DMS53 treated with DMSO at 0.1 percent for 48 hours (cell line): Measurements from ENCODE around the gene DHRS4L2.
"Not testable (repeated sequence)": the region's sequence is repeated elsewhere in the genome, so short reads cannot be mapped to it uniquely, and the experiment has no call there.

Source experiments
- DNase-seq: peaks from one replicate; lab custom pipeline; 2025; ENCODE audit not compliant: unreplicated experiment; lab: John Stamatoyannopoulos, UW

Gene DHRS4L2

GRCh38 chr14:23988607-23989363 lies at the start of gene DHRS4L2:
Gene DHRS4L2 (plus strand): TSS chr14:23988929. CDS start chr14:23988948, 19 bp downstream.
- DNase-seq, result peak; percentile 46

GRCh38 chr14:23939607-23940326 lies 49.0 kb upstream of the DHRS4L2 start:
- no peak for DNase-seq

DNA sequence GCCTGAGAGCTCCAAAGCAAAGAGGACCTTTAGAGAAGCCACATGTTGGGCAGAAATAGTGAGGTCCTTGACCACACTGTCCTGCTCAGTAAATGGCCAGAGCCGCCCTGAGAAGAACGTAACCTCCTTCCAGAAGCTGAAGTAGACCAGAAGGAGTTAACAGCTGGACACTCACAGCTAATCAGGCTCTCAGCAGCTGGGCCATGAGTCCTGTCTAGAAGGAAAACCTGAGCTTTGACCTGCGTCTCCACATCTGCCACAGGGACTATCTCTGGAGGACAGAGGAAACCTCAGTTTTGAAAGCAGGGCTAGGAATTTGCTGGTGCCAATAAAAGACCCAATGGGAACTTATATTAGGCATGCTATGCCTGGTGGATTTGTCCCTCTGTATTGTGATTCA lies 47.5 kb upstream of the DHRS4L2 start:
- DNase-seq, result no peak

DNA sequence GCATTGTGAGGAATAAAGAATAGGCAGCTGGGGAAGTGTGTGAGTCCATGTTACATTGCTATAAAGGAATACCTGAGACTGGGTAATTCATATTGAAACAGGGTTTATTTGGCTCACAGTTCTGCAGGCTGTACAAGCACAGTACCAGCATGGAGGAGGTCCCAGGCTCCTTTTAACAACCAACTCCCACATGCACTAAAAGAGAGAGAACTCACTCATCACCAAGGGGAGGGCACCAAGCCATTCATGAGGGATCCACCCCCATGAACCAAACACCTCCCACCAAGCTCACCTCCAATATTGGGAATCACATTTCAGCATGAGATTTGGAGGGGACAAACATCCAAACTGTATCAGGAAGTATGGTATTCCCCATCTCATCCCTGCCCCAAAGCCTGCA lies 47.1 kb upstream of the DHRS4L2 start:
- DNase-seq, result no peak

DNA sequence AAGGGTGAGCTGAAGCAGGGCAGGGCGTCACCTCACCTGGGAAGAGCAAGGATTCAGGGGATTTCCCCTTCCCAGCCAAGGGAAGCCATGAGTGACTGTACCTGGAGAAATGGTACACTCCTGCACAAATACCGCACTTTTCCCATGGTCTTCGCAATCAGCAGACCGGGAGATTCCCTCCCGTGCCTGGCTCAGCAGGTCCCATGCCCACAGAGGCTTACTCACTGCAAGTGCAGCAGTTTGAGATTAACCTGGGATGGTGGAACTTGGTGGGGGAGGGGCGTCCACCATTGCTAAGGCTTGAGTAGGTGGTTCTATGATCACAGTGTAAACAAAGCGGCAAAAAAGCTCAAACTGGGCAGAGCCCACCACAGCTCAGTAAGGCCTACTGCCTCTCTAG lies 46.1 kb upstream of the DHRS4L2 start:
- no peak for DNase-seq

DNA sequence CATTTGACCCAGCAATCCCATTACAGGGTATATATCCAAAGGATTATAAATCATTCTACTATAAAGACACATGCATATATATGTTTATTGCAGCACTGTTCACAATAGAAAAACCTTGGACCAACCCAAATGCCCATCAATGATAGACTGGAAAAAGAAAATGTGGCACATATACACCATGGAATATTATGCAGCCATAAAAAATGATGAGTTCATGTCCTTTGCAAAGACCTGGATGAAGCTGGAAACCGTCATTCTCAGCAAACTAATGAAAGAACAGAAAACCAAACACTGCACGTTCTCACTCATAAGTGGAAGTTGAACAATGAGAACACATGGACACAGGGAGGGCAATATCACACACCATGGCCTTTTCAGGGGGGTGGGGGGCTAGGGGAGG lies 39.7 kb upstream of the DHRS4L2 start:
- DNase-seq, result not testable (repeated sequence)

DNA sequence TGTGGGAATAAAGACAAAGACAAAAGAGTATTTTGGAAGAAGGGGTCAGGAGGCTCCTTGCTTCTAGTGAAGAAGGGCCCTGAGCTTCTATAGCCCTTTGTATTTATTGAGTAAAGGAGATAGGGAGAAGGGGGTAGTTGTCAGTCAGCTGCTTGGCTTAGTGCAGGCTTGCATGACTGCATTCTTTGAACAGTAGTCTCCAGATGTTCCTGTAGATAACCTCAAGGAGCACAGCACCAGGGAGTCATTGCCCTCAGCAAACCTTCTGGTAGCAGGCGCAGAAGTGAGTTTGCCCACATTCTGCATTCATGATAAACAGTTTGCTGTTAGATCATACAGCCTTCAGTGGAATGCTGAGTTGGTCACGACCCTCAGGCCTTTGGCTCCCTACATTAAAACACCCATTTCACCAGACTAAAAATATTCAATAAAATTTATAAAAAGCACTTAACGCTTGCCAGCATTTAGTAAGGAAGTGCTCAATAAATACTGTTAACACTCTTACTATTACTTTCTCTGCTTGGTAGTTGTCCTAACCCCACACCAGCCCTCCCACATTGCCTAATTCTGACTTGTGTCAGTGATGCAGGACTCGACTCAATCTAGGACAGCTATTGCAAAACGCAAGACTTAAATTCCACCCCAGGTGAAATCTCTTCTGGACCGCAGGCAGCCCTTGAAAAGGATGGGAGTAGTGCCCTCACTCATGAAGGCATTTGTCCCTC lies 38.2 kb upstream of the DHRS4L2 start:
- no peak for DNase-seq

DNA sequence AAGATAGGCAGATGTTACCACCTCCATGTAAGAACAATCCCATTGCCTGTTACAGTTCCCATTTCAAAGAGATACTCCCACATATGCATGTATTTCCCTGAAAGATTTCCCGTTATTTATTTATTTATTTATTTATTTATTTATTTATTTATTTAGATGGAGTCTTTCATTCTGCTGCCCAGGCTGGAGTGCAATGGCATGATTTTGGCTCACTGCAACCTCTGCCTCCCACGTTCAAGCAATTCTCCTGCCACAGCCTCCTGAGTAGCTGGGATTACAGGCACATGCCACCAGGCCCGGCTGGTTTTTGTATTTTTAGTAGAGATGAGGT lies 37.6 kb upstream of the DHRS4L2 start:
- DNase-seq, result not testable (repeated sequence)

DNA sequence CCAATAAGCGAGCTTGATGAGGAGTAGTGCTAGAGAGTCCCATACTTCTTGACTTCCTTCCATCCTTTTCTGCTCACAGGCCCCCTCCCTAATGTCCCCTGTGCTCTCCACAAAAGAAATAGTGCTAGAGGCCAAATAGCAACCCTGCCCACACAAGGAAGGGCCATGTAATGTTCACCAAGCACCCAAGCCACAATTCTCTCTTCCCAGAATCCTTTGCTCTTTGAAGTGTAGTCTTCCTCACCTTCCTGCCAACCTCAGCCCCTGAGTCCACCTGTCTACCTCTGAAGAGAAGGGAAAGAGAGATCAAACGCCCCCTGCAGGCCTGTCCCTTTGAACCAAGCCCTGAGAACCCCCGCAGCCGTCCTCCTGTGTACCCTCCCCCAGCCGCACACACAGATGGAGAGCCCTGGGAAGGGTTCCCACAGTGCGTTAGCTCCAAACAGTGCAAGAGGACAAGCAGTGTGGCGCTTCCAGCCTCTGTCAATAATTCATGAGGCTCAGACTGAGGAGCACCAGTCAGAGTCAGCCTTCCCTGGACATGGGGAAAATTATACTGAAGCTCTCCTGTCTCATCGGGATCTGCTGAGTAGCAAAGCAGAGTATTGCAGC lies 37.0 kb upstream of the DHRS4L2 start:
- no peak for DNase-seq

GRCh38 chr14:23953116-23953463 lies 35.6 kb upstream of the DHRS4L2 start:
- not testable (repeated sequence) for DNase-seq

- DNase-seq, result peak; percentile 48
Observed at GRCh38 chr14:23953464-23954278, 35.1 kb upstream of the DHRS4L2 start, which contains the start of gene DHRS4. Gene DHRS4 (plus strand): TSS chr14:23953770. CDS start chr14:23953789, 19 bp downstream.

DNA sequence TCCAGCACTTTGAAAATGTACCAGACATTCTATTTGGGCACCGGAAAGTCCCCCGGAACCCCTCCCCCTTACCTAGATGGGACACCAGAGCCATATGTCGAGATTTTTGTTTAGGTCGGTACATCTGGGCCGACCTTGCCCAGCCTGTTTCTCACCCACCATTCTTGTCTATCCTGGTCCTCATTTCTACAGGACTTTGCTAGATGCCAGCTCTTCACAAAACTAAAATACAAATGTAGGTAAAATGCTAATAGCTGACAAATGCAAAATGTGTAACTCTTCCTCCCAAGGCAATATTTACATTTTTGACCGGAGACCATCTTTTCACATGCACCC lies 34.5 kb upstream of the DHRS4L2 start:
- not testable (repeated sequence) for DNase-seq

DNA sequence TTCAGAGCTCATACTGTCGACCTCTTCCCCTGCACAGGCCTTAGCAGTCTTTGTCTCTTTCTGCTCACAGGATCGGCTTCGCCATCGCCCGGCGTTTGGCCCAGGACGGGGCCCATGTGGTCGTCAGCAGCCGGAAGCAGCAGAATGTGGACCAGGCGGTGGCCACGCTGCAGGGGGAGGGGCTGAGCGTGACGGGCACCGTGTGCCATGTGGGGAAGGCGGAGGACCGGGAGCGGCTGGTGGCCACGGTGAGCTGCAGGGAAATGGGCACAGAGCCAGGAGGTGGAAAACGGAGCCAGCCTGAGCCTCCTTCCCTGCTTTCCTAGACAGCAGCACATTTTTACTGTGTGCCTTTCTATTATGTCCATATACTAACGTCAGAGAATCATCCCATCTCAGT lies 33.8 kb upstream of the DHRS4L2 start:
- peak; percentile 23 for DNase-seq

GRCh38 chr14:23955811-23956210 lies 32.9 kb upstream of the DHRS4L2 start:
- DNase-seq, result not testable (repeated sequence)

GRCh38 chr14:23957913-23958569 lies 30.7 kb upstream of the DHRS4L2 start:
- not testable (repeated sequence) for DNase-seq

DNA sequence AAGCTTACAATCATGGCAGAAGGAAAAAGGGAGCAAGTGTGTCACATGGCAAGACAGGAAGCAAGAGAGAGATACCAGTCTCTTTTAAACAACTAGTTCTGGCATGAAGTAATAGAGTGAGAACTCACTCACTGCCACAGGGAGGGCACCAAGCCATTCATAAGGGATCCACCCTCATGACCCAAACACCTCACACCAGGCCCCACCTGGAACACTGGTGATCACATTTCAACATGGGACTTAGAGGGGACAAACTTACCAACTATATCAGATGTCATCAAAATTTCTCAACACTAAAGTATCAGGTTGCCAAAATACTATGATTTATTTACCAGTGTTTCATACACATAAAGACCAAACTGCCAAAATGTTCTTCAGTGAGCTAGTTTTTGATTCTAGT lies 27.8 kb upstream of the DHRS4L2 start:
- DNase-seq, result not testable (repeated sequence)

GRCh38 chr14:23961704-23962103 lies 27.0 kb upstream of the DHRS4L2 start:
- DNase-seq, result not testable (repeated sequence)

GRCh38 chr14:23969130-23969480 lies 19.6 kb upstream of the DHRS4L2 start:
- not testable (repeated sequence) for DNase-seq

GRCh38 chr14:23969481-23970282 lies 19.0 kb upstream of the DHRS4L2 start:
- DNase-seq, result not testable (repeated sequence)
